WTC11 (cell line): Measurements from ENCODE around the gene CPT1A. TPM values are rescaled to one million over a fixed set of nuclear protein-coding genes. Genes with fewer than 3 reads are reported as not detected.

Experiments
- ATAC-seq: fragments of 200-7000 bp; cut with Tn5 transposase; 2 replicates; pipeline ENCODE4 v1.10.0; 2021; ENCODE audit warnings: mild to moderate bottlenecking, moderate library complexity
- CTCF ChIA-PET: fragments of 300-600 bp; sonication (Branson Sonifier 250); formaldehyde crosslinking; loops from one replicate; lab custom pipeline; 2021; ENCODE audit warnings: antibody characterized with exemption; lab: Charles Lee
- POLR2A ChIA-PET: fragments of 350-600 bp; sonication (Branson Sonifier 250); formaldehyde crosslinking; loops from one replicate; lab custom pipeline; 2021; ENCODE audit warnings: antibody characterized with exemption; lab: Charles Lee
- DNase-seq: peaks from one replicate; pipeline ENCODE4 v3.0.0; 2021; ENCODE audit warnings: low spot score
- H3K27ac Mint-ChIP-seq: 2 replicates; pipeline ENCODE4 v1.8.0; 2021; ENCODE audit warnings: mixed read lengths
- H3K27me3 Mint-ChIP-seq: 2 replicates; pipeline ENCODE4 v1.8.0; 2021; ENCODE audit warnings: low read depth, mild to moderate bottlenecking, moderate library complexity, mixed read lengths
- H3K36me3 Mint-ChIP-seq: 2 replicates; pipeline ENCODE4 v1.8.0; 2021; ENCODE audit warnings: mixed read lengths
- H3K4me1 Mint-ChIP-seq: 2 replicates; pipeline ENCODE4 v1.8.0; 2022; ENCODE audit warnings: mixed read lengths
- H3K4me3 Mint-ChIP-seq: 2 replicates; pipeline ENCODE4 v1.8.0; 2021; ENCODE audit warnings: mild to moderate bottlenecking, moderate library complexity, mixed read lengths
- H3K9me3 Mint-ChIP-seq: 2 replicates; pipeline ENCODE4 v1.8.0; 2021; ENCODE audit warnings: mixed read lengths
- ATF1 ChIP-seq: sonication (generic); formaldehyde crosslinking; IDR thresholded peaks from 2 replicates; pipeline ENCODE4 v1.8.1; 2023; ENCODE audit warnings: mild to moderate bottlenecking, moderate library complexity, missing genetic modification reagents
- ELF4 ChIP-seq: sonication (generic); formaldehyde crosslinking; IDR thresholded peaks from 2 replicates; pipeline ENCODE4 v1.8.1; 2022; ENCODE audit warnings: low read depth, mild to moderate bottlenecking, moderate library complexity, missing genetic modification reagents
- ESRRA ChIP-seq: sonication (generic); formaldehyde crosslinking; IDR thresholded peaks from 2 replicates; pipeline ENCODE4 v1.8.1; 2022; ENCODE audit warnings: mild to moderate bottlenecking, missing genetic modification reagents, borderline replicate concordance
- FOXK1 ChIP-seq: sonication (generic); formaldehyde crosslinking; IDR thresholded peaks from 2 replicates; pipeline ENCODE4 v1.8.0; 2022; ENCODE audit warnings: mild to moderate bottlenecking, moderate library complexity, missing genetic modification reagents
- IRF2 ChIP-seq: sonication (generic); formaldehyde crosslinking; IDR thresholded peaks from 2 replicates; pipeline ENCODE4 v1.8.0; 2022; ENCODE audit warnings: low read depth, missing genetic modification reagents, borderline replicate concordance
- JAZF1 ChIP-seq: fragments of 250-450 bp; sonication (Bioruptor Pico); IDR thresholded peaks from 2 replicates; pipeline ENCODE4 v1.9.0; 2021; ENCODE audit warnings: moderate library complexity, mild to moderate bottlenecking, inconsistent platforms
- NFYB ChIP-seq: sonication (generic); formaldehyde crosslinking; conservative IDR thresholded peaks from 2 replicates; pipeline ENCODE4 v1.8.0; 2022; ENCODE audit warnings: low read depth, missing genetic modification reagents
- NR1H2 ChIP-seq: sonication (generic); formaldehyde crosslinking; IDR thresholded peaks from 2 replicates; pipeline ENCODE4 v1.9.0; 2021; ENCODE audit warnings: mild to moderate bottlenecking, moderate library complexity, missing genetic modification reagents
- RORB ChIP-seq: fragments of 250-450 bp; sonication (Bioruptor Pico); IDR thresholded peaks from 2 replicates; pipeline ENCODE4 v1.9.0; 2021; ENCODE audit warnings: mild to moderate bottlenecking
- SMAD4 ChIP-seq: sonication (generic); formaldehyde crosslinking; IDR thresholded peaks from 2 replicates; pipeline ENCODE4 v1.8.0; 2022; ENCODE audit warnings: mild to moderate bottlenecking, missing genetic modification reagents
- TEAD4 ChIP-seq: sonication (generic); formaldehyde crosslinking; IDR thresholded peaks from 2 replicates; pipeline ENCODE4 v1.8.0; 2022; ENCODE audit warnings: mild to moderate bottlenecking, missing genetic modification reagents
- ZBTB21 ChIP-seq: sonication (generic); formaldehyde crosslinking; IDR thresholded peaks from 2 replicates; pipeline ENCODE4 v1.8.1; 2023; ENCODE audit warnings: mild to moderate bottlenecking, missing genetic modification reagents, borderline replicate concordance
- ZNF219 ChIP-seq: sonication (generic); formaldehyde crosslinking; IDR thresholded peaks from 2 replicates; pipeline ENCODE4 v1.8.0; 2023; ENCODE audit warnings: missing genetic modification reagents, mild to moderate bottlenecking, borderline replicate concordance
- ZNF263 ChIP-seq: sonication (generic); formaldehyde crosslinking; IDR thresholded peaks from 2 replicates; pipeline ENCODE4 v1.8.1; 2022; ENCODE audit warnings: low read depth, mild to moderate bottlenecking, moderate library complexity, missing genetic modification reagents
- ZNF416 ChIP-seq: fragments of 250-450 bp; sonication (Bioruptor Pico); IDR thresholded peaks from 2 replicates; pipeline ENCODE4 v1.9.0; 2021; ENCODE audit warnings: mild to moderate bottlenecking, inconsistent platforms
- total RNA-seq: library from RNA; stranded (reverse); gene quantifications from 3 replicates; pipeline ENCODE4 v1.2.3, GENCODE V29; 2021
- TF ChIP-seq, protein P1 (sequence below): sonication (generic); formaldehyde crosslinking; IDR thresholded peaks from 2 replicates; pipeline ENCODE4 v1.8.1; 2023; ENCODE audit warnings: mild to moderate bottlenecking, missing genetic modification reagents
- TF ChIP-seq, protein P2 (sequence below): sonication (generic); formaldehyde crosslinking; IDR thresholded peaks from 2 replicates; pipeline ENCODE4 v1.8.1; 2023; ENCODE audit warnings: mild to moderate bottlenecking, missing genetic modification reagents
- TF ChIP-seq, protein P3 (sequence below): sonication (generic); formaldehyde crosslinking; IDR thresholded peaks from 2 replicates; pipeline ENCODE4 v1.8.1; 2022; ENCODE audit warnings: low read depth, missing genetic modification reagents, borderline replicate concordance
- TF ChIP-seq, protein P4 (sequence below): sonication (generic); formaldehyde crosslinking; IDR thresholded peaks from 2 replicates; pipeline ENCODE4 v1.8.0; 2022; ENCODE audit warnings: missing genetic modification reagents

The CPT1A gene
- total RNA-seq, 1 experiment from 2014 or later, result 28.1 TPM

DNA sequence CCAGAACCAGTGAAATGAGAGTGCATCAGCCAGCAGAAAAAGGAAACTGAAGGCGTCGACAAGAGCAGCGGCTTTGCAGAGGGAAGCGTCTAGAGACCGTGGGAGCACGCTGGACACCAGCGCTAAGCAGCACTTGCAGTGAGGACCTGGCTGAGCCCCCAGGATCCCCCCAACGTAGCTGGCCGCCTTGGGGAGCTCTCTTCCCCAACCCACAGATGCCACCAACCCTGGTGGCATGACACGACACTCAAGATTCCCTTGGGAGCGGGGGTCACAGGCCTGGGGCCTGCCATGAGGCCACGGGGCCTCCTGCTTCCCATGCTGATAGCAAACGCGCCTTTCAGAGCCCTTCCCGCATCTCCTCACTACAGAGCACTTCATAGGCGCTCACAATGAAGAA is 77.0 kb downstream of the CPT1A start:
- Mint-ChIP-seq H3K9me3 (no peaks in the 10 kb centered on the region), H3K27ac (no peak overlapping the region), H3K4me1 (peaks cover 10% of the 10 kb centered on the region), H3K36me3 (peaks cover 16% of the 10 kb centered on the region), H3K4me3 (no peak overlapping the region)
- ChIA-PET CTCF (interaction anchor here (0.6 to 1.9 kb wide), 2 partner anchors 15 to 33 kb away, joined by 4 to 13 read pairs; no protein-coding TSS in a partner anchor), POLR2A (no interaction called here)
- no peak for ATAC-seq
- no peak for DNase-seq
- no peak for TF ChIP-seq SMAD4 (CRISPR knock-in tag)
- TF ChIP-seq, all 79 proteins: peak for 0
- no peaks in the 10 kb centered on the region for H3K27me3 Mint-ChIP-seq

DNA sequence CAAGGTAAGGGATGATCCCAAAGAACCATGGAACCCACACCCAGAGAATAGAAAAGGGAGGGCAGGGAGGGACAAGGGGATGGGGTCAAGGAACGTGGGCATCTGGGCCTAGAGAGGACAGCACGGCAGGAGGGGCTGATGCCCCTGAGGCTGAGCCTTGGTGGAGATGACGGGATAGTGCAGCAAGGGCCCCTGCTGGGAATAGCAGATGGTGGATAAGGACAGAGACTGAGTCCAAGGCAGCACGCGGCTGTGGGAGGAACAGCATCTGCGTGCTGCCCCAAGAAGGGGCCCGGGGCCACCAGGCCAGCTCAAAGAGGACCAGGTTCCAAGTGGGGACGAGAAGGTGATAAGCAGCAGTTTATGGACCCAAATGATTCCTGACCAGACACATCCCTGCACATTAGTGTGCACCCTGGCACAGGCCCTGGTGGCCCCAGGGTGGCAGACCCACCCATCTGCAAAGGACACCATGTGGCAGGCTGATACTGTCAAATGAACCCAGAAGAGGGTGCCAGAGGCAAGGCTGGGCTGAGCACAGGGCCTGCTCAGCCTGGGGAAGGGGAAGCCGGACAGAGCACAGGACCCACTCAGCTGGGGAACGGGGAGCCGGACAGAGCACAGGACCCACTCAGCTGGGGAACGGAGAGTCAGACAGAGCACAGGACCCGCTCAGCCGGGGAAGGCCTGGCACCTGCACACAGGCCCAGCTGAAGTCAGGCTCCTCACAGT is 77.6 kb downstream of the CPT1A start:
- Mint-ChIP-seq H3K36me3 (peaks cover 16% of the 10 kb centered on the region), H3K27me3 (no peaks in the 10 kb centered on the region), H3K9me3 (no peaks in the 10 kb centered on the region), H3K4me1 (peaks cover 10% of the 10 kb centered on the region), H3K27ac (peak overlapping the region; percentile 36; the same call in 1 of the 2 replicates), H3K4me3 (no peak overlapping the region)
- DNase-seq (no peak), ATAC-seq (peak; percentile 45)
- TF ChIP-seq TEAD4 (CRISPR knock-in tag) (no peak), ATF1 (CRISPR knock-in tag) (no peak), NFYB (no peak), ZNF263 (CRISPR knock-in tag) (no peak), FOXK1 (CRISPR knock-in tag) (no peak), ZNF416 (CRISPR knock-in tag) (no peak), ZNF219 (CRISPR knock-in tag) (no peak), RORB (no peak)
- CTCF ChIA-PET, result interaction anchor here (0.6 to 1.9 kb wide), 2 partner anchors 15 to 34 kb away, joined by 4 to 13 read pairs; no protein-coding TSS in a partner anchor
- POLR2A ChIA-PET, result no interaction called here

DNA sequence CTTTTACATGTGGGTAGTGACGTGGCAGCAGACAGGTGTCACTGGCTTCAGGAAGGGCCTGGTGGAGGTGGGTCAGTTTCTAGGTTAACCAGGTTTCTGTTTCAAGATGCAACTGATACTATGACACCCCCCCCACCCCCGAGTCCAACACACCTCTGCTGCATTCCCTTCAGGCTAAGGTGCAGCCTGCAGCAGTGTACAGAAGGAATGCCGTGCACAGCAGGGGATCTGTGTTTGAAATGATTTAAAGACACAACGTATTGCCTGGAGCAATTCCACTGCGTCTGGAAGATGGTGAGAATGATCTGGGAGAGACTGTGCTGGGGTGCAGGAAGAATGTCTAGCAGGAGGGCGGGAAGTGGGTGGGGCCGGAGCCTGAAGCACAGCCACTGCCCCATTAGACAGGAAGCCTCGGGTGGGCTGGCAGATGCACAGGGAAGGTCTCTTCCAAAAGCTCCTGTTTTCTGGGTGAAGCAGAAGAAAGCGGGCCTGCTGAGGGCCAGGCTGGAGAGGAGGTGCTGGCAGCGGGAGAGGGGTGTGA is 78.5 kb downstream of the CPT1A start:
- peaks cover 10% of the 10 kb centered on the region for H3K4me1 Mint-ChIP-seq
- CTCF ChIA-PET, result interaction anchor here (1.9 kb wide), 1 partner anchor 35 kb away, joined by 13 read pairs; no protein-coding TSS in a partner anchor
- H3K27me3 Mint-ChIP-seq, result no peaks in the 10 kb centered on the region
- no peaks in the 10 kb centered on the region for H3K9me3 Mint-ChIP-seq
- DNase-seq, result peak; percentile 39
- H3K36me3 Mint-ChIP-seq, result peaks cover 8% of the 10 kb centered on the region
- peak overlapping the region; percentile 88 for H3K27ac Mint-ChIP-seq
- TF ChIP-seq ESRRA (CRISPR knock-in tag) (no peak), ELF4 (CRISPR knock-in tag) (no peak)
- TF ChIP-seq, protein P1, sequence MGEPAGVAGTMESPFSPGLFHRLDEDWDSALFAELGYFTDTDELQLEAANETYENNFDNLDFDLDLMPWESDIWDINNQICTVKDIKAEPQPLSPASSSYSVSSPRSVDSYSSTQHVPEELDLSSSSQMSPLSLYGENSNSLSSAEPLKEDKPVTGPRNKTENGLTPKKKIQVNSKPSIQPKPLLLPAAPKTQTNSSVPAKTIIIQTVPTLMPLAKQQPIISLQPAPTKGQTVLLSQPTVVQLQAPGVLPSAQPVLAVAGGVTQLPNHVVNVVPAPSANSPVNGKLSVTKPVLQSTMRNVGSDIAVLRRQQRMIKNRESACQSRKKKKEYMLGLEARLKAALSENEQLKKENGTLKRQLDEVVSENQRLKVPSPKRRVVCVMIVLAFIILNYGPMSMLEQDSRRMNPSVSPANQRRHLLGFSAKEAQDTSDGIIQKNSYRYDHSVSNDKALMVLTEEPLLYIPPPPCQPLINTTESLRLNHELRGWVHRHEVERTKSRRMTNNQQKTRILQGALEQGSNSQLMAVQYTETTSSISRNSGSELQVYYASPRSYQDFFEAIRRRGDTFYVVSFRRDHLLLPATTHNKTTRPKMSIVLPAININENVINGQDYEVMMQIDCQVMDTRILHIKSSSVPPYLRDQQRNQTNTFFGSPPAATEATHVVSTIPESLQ, result no peak
- TF ChIP-seq, all 79 proteins: peak for 0
- no peak overlapping the region for H3K4me3 Mint-ChIP-seq
- peak; percentile 70 for ATAC-seq
- POLR2A ChIA-PET, result no interaction called here

DNA sequence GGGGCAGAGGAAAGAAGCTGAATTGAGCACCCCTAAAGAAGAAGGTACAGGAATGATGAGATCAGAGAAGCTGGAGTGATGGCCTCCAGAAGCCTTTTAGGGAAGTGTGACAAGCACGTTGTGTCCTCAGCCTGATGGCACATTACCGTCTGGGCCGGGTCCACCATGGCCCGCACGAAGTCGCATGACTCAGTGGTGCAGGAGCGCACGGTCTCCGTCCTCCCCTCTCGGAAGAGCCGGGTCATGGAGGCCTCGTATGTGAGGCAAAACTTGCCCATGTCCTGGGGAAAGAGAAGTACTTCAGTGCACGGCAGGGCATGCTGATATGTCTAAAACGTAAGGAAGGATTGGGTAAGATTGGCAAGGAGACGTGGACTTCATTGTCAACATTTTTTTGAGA is 79.2 kb downstream of the CPT1A start:
- Mint-ChIP-seq H3K27ac (peak overlapping the region; percentile 81; the same call in 1 of the 2 replicates), H3K9me3 (no peaks in the 10 kb centered on the region), H3K4me1 (peaks cover 7% of the 10 kb centered on the region), H3K27me3 (no peaks in the 10 kb centered on the region), H3K36me3 (peaks cover 10% of the 10 kb centered on the region), H3K4me3 (no peak overlapping the region)
- DNase-seq (no peak), ATAC-seq (no peak)
- ChIA-PET CTCF (no interaction called here), POLR2A (no interaction called here)
- TF ChIP-seq JAZF1 (no peak), TEAD4 (CRISPR knock-in tag) (no peak), ZBTB21 (CRISPR knock-in tag) (no peak), NR1H2 (CRISPR knock-in tag) (no peak), IRF2 (CRISPR knock-in tag) (no peak), ZNF263 (CRISPR knock-in tag) (no peak)
- TF ChIP-seq, protein P2, sequence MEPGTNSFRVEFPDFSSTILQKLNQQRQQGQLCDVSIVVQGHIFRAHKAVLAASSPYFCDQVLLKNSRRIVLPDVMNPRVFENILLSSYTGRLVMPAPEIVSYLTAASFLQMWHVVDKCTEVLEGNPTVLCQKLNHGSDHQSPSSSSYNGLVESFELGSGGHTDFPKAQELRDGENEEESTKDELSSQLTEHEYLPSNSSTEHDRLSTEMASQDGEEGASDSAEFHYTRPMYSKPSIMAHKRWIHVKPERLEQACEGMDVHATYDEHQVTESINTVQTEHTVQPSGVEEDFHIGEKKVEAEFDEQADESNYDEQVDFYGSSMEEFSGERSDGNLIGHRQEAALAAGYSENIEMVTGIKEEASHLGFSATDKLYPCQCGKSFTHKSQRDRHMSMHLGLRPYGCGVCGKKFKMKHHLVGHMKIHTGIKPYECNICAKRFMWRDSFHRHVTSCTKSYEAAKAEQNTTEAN (CRISPR knock-in tag), result no peak
- TF ChIP-seq, protein P3, sequence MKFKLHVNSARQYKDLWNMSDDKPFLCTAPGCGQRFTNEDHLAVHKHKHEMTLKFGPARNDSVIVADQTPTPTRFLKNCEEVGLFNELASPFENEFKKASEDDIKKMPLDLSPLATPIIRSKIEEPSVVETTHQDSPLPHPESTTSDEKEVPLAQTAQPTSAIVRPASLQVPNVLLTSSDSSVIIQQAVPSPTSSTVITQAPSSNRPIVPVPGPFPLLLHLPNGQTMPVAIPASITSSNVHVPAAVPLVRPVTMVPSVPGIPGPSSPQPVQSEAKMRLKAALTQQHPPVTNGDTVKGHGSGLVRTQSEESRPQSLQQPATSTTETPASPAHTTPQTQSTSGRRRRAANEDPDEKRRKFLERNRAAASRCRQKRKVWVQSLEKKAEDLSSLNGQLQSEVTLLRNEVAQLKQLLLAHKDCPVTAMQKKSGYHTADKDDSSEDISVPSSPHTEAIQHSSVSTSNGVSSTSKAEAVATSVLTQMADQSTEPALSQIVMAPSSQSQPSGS (CRISPR knock-in tag), result no peak
- TF ChIP-seq, protein P4, sequence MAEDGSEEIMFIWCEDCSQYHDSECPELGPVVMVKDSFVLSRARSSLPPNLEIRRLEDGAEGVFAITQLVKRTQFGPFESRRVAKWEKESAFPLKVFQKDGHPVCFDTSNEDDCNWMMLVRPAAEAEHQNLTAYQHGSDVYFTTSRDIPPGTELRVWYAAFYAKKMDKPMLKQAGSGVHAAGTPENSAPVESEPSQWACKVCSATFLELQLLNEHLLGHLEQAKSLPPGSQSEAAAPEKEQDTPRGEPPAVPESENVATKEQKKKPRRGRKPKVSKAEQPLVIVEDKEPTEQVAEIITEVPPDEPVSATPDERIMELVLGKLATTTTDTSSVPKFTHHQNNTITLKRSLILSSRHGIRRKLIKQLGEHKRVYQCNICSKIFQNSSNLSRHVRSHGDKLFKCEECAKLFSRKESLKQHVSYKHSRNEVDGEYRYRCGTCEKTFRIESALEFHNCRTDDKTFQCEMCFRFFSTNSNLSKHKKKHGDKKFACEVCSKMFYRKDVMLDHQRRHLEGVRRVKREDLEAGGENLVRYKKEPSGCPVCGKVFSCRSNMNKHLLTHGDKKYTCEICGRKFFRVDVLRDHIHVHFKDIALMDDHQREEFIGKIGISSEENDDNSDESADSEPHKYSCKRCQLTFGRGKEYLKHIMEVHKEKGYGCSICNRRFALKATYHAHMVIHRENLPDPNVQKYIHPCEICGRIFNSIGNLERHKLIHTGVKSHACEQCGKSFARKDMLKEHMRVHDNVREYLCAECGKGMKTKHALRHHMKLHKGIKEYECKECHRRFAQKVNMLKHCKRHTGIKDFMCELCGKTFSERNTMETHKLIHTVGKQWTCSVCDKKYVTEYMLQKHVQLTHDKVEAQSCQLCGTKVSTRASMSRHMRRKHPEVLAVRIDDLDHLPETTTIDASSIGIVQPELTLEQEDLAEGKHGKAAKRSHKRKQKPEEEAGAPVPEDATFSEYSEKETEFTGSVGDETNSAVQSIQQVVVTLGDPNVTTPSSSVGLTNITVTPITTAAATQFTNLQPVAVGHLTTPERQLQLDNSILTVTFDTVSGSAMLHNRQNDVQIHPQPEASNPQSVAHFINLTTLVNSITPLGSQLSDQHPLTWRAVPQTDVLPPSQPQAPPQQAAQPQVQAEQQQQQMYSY (CRISPR knock-in tag), result no peak
